Liver (tissue), 3 donors: ENCODE measurements around the gene TRHDE.

ENCODE experiments used
- GABPA ChIP-seq, 2 donors: IDR thresholded peaks in 1 of 2; conservative IDR thresholded peaks in 1 of 2; 2 replicates each; pipeline ENCODE4 v1.6.1; 2016; ENCODE audit warnings: antibody characterized with exemption in 2 of 2, mild to moderate bottlenecking in 1 of 2, moderate library complexity in 1 of 2
- MAX ChIP-seq: IDR thresholded peaks from 2 replicates; pipeline ENCODE4 v1.6.1; 2016; ENCODE audit warnings: antibody characterized with exemption
- NR2F2 ChIP-seq: IDR thresholded peaks from 2 replicates; pipeline ENCODE4 v1.6.1; 2016; ENCODE audit warnings: antibody characterized with exemption
- RAD21 ChIP-seq, 2 donors: IDR thresholded peaks; 2 replicates each; pipeline ENCODE4 v1.6.1; 2016; ENCODE audit warnings: antibody characterized with exemption in 2 of 2, mild to moderate bottlenecking in 2 of 2
- SP1 ChIP-seq: IDR thresholded peaks from 2 replicates; pipeline ENCODE4 v1.6.1; 2018; ENCODE audit warnings: antibody characterized with exemption, mild to moderate bottlenecking
- TAF1 ChIP-seq: conservative IDR thresholded peaks from 2 replicates; pipeline ENCODE4 v1.6.1; 2016; ENCODE audit warnings: antibody characterized with exemption, mild to moderate bottlenecking
- TF ChIP-seq, protein P1 (sequence below): fragments of 150-350 bp; IDR thresholded peaks from 2 replicates; pipeline ENCODE4 v1.5.1; 2017; ENCODE audit warnings: improper control_type of control experiment, low read depth, low read length; ENCODE audit not compliant: missing input control
- TF ChIP-seq, protein P2 (sequence below): IDR thresholded peaks from 2 replicates; pipeline ENCODE4 v1.6.1; 2016; ENCODE audit warnings: antibody characterized with exemption
- donor health status: healthy.
- donor health status: healthy.

GRCh38 chr12:72574138-72574537, 302.0 kb downstream of the TRHDE start:
- TF ChIP-seq, protein P1, sequence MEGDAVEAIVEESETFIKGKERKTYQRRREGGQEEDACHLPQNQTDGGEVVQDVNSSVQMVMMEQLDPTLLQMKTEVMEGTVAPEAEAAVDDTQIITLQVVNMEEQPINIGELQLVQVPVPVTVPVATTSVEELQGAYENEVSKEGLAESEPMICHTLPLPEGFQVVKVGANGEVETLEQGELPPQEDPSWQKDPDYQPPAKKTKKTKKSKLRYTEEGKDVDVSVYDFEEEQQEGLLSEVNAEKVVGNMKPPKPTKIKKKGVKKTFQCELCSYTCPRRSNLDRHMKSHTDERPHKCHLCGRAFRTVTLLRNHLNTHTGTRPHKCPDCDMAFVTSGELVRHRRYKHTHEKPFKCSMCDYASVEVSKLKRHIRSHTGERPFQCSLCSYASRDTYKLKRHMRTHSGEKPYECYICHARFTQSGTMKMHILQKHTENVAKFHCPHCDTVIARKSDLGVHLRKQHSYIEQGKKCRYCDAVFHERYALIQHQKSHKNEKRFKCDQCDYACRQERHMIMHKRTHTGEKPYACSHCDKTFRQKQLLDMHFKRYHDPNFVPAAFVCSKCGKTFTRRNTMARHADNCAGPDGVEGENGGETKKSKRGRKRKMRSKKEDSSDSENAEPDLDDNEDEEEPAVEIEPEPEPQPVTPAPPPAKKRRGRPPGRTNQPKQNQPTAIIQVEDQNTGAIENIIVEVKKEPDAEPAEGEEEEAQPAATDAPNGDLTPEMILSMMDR = no peak
- TF ChIP-seq, protein P2, sequence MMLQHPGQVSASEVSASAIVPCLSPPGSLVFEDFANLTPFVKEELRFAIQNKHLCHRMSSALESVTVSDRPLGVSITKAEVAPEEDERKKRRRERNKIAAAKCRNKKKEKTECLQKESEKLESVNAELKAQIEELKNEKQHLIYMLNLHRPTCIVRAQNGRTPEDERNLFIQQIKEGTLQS = no peak
- TF ChIP-seq RAD21 (IDR thresholded peaks at IDR 0.05) (no peak), TAF1 (no peak), NR2F2 (no peak), MAX (no peak), GABPA (IDR thresholded peaks at IDR 0.05 in 1 of 2, conservative IDR thresholded peaks at IDR 0.05 in 1 of 2) (no peak), SP1 (no peak)
